Effector memory CD4-positive, alpha-beta T cell (primary cell): ENCODE data around the gene ZDHHC7.
A peak's percentile ranks its signal among the peaks of the same experiment; 100 is the strongest.

Source experiments
- DNase-seq, 3 donors: peaks; one replicate each; pipeline ENCODE4 v3.0.0-alpha.2; 2020
- H3K27ac ChIP-seq: 2 replicates; pipeline ENCODE4 v1.7.0; 2013; ENCODE audit warnings: mild to moderate bottlenecking, low read length, moderate library complexity; ENCODE audit not compliant: insufficient read depth, poor library complexity, severe bottlenecking
- H3K27me3 ChIP-seq: replicated peaks from 2 replicates; pipeline ENCODE4 v1.7.0; 2013; ENCODE audit warnings: mild to moderate bottlenecking, low read length; ENCODE audit not compliant: insufficient read depth, control insufficient read depth, poor library complexity, severe bottlenecking
- H3K36me3 ChIP-seq: 2 replicates; pipeline ENCODE4 v1.7.0; 2013; ENCODE audit warnings: mild to moderate bottlenecking, low read length, moderate library complexity; ENCODE audit not compliant: control insufficient read depth, insufficient read depth
- H3K4me1 ChIP-seq: 2 replicates; pipeline ENCODE4 v1.7.0; 2013; ENCODE audit warnings: low read length, mild to moderate bottlenecking; ENCODE audit not compliant: control insufficient read depth, insufficient read depth, poor library complexity, severe bottlenecking
- H3K4me3 ChIP-seq: 2 replicates; pipeline ENCODE4 v1.7.0; 2013; ENCODE audit warnings: low read length, low read depth, mild to moderate bottlenecking; ENCODE audit not compliant: insufficient read depth, poor library complexity, severe bottlenecking
- H3K9me3 ChIP-seq: 2 replicates; pipeline ENCODE4 v1.7.0; 2013; ENCODE audit warnings: mild to moderate bottlenecking, low read length, moderate library complexity; ENCODE audit not compliant: control insufficient read depth

ZDHHC7 gene

GRCh38 chr16:84955427-84955826 lies 55.9 kb downstream of the ZDHHC7 start:
- no peak for DNase-seq
- H3K27ac ChIP-seq: no peak overlapping the region
- H3K36me3 ChIP-seq: no peaks in the 10 kb centered on the region
- H3K27me3 ChIP-seq: no peaks in the 10 kb centered on the region
- H3K4me1 ChIP-seq: no peaks in the 10 kb centered on the region
- no peak overlapping the region for H3K4me3 ChIP-seq
- no peaks in the 10 kb centered on the region for H3K9me3 ChIP-seq

- Histone ChIP-seq H3K4me1 (no peaks in the 10 kb centered on the region), H3K4me3 (no peak overlapping the region), H3K27ac (no peak overlapping the region), H3K9me3 (no peaks in the 10 kb centered on the region), H3K27me3 (no peaks in the 10 kb centered on the region), H3K36me3 (no peaks in the 10 kb centered on the region)
- no peak for DNase-seq
Measured at GRCh38 chr16:84953190-84953746, 58.1 kb downstream of the ZDHHC7 start.

GRCh38 chr16:84952335-84953189 lies 58.8 kb downstream of the ZDHHC7 start:
- Histone ChIP-seq H3K27ac (no peak overlapping the region), H3K4me3 (no peak overlapping the region), H3K36me3 (no peaks in the 10 kb centered on the region), H3K27me3 (no peaks in the 10 kb centered on the region), H3K4me1 (no peaks in the 10 kb centered on the region), H3K9me3 (no peaks in the 10 kb centered on the region)
- peak; percentile 36 to 63 (median 44) for DNase-seq

GRCh38 chr16:84950906-84951305 lies 60.4 kb downstream of the ZDHHC7 start:
- Histone ChIP-seq H3K9me3 (no peaks in the 10 kb centered on the region), H3K27ac (no peak overlapping the region), H3K4me1 (no peaks in the 10 kb centered on the region), H3K27me3 (no peaks in the 10 kb centered on the region), H3K36me3 (no peaks in the 10 kb centered on the region), H3K4me3 (no peak overlapping the region)
- no peak for DNase-seq

- H3K27me3 ChIP-seq: no peaks in the 10 kb centered on the region
- H3K4me3 ChIP-seq: no peak overlapping the region
- no peaks in the 10 kb centered on the region for H3K9me3 ChIP-seq
- no peaks in the 10 kb centered on the region for H3K4me1 ChIP-seq
- no peak overlapping the region for H3K27ac ChIP-seq
- H3K36me3 ChIP-seq: no peaks in the 10 kb centered on the region
- no peak for DNase-seq
Measured at GRCh38 chr16:84949772-84950436, 61.4 kb downstream of the ZDHHC7 start.

- Histone ChIP-seq H3K4me1 (no peaks in the 10 kb centered on the region), H3K4me3 (no peak overlapping the region), H3K9me3 (no peaks in the 10 kb centered on the region), H3K27ac (no peak overlapping the region), H3K36me3 (no peaks in the 10 kb centered on the region), H3K27me3 (no peaks in the 10 kb centered on the region)
- no peak for DNase-seq
Measured at GRCh38 chr16:84948851-84949610, 62.3 kb downstream of the ZDHHC7 start.

- Histone ChIP-seq H3K36me3 (no peaks in the 10 kb centered on the region), H3K9me3 (no peaks in the 10 kb centered on the region), H3K4me3 (no peak overlapping the region), H3K27me3 (no peaks in the 10 kb centered on the region), H3K27ac (no peak overlapping the region), H3K4me1 (no peaks in the 10 kb centered on the region)
- no peak for DNase-seq
Measured at GRCh38 chr16:84947996-84948850, 63.1 kb downstream of the ZDHHC7 start.

GRCh38 chr16:84947022-84947421 lies 64.3 kb downstream of the ZDHHC7 start:
- Histone ChIP-seq H3K4me1 (no peaks in the 10 kb centered on the region), H3K36me3 (no peaks in the 10 kb centered on the region), H3K4me3 (no peak overlapping the region), H3K9me3 (no peaks in the 10 kb centered on the region), H3K27ac (no peak overlapping the region), H3K27me3 (no peaks in the 10 kb centered on the region)
- no peak for DNase-seq

- H3K4me3 ChIP-seq: no peak overlapping the region
- H3K27ac ChIP-seq: no peak overlapping the region
- H3K27me3 ChIP-seq: no peaks in the 10 kb centered on the region
- no peak for DNase-seq
- no peaks in the 10 kb centered on the region for H3K4me1 ChIP-seq
- no peaks in the 10 kb centered on the region for H3K9me3 ChIP-seq
- H3K36me3 ChIP-seq: no peaks in the 10 kb centered on the region
Measured at GRCh38 chr16:84943620-84944019, 67.7 kb downstream of the ZDHHC7 start.
